Motor neuron (in vitro differentiated cells): ENCODE measurements around the gene CKMT2. TPM values are rescaled to one million over a fixed set of nuclear protein-coding genes. Genes with fewer than 3 reads are reported as not detected.
"Not testable (repeated sequence)": the region's sequence is repeated elsewhere in the genome, so short reads cannot be mapped to it uniquely, and the experiment has no call there.

Experiments used
- ATAC-seq, 8 experiments: fragments of 200-7000 bp; cut with Tn5 transposase; replicated peaks in 6 of 8; 2 replicates each; pipeline ENCODE4 v1.8.0; 2021; ENCODE audit warnings: mild to moderate bottlenecking in 8 of 8, moderate library complexity in 8 of 8
- H3K27ac ChIP-seq, 2 donors: fragments of 250-450 bp; sonication (Bioruptor Pico); 2 replicates each; pipeline ENCODE4 v1.9.0; 2021; ENCODE audit warnings: antibody characterized with exemption in 2 of 2, mild to moderate bottlenecking in 2 of 2, moderate library complexity in 1 of 2
- H3K4me1 ChIP-seq, 2 donors: fragments of 250-450 bp; sonication (Bioruptor Pico); replicated peaks in 1 of 2; 2 replicates each; pipeline ENCODE4 v1.6.1; 2021; ENCODE audit warnings: antibody characterized with exemption in 2 of 2, mild to moderate bottlenecking in 2 of 2, moderate library complexity in 1 of 2
- H3K4me3 ChIP-seq, 5 donors: fragments of 250-450 bp; sonication (Bioruptor Pico); 2 replicates each; pipeline ENCODE4 v1.9.0; 2021; ENCODE audit warnings: antibody characterized with exemption in 5 of 5, mild to moderate bottlenecking in 5 of 5, moderate library complexity in 4 of 5
- WGBS, 10 experiments: fragments of 450-650 bp; shearing (Covaris generic); methylation state at CpG; one replicate each; pipeline ENCODE4 v1.0.0; 2022; 5-methylcytosine and 5-hydroxymethylcytosine counted together
- in situ Hi-C, 9 experiments: fragments of 400-800 bp; cut with MboI; loops; one replicate each; pipeline ENCODE4 v1.15.0; 2021; ENCODE audit warnings: low sequenced_read_pairs in 9 of 9, low pct_unique_long_range_greater_than_20kb in 2 of 9; ENCODE audit not compliant: unreplicated experiment in 9 of 9
- total RNA-seq, 8 experiments: library from RNA; unstranded; fragments of 300-600 nt; gene quantifications; 2 replicates each; pipeline versions ENCODE4 v1.2.3 to v1.2.4, GENCODE V29; 2022

The CKMT2 gene
- total RNA-seq, 8 experiments from 2014 or later, result 0.27 to 6.9 (median 1.3) TPM

GRCh38 chr5:81268521-81269196 is 35.5 kb downstream of the CKMT2 start:
- in situ Hi-C loops, result no loop called here
- WGBS, 10 experiments, result 48 to 100% (median 79%) methylated on average over 1 to 3 of the region's 3 CpGs
- Histone ChIP-seq H3K4me1 (no peaks in the 10 kb centered on the region), H3K27ac (no peak overlapping the region), H3K4me3 (no peak overlapping the region)
- ATAC-seq, result peak; percentile 46 to 96 (median 86)

- in situ Hi-C loops, result no loop called here
- 60 to 100% (median 86%) methylated on average over 1 to 7 of the region's 8 CpGs; no CpG with 5 or more reads in 3 of the 10 experiments for WGBS, 10 experiments
- ATAC-seq, result no peak
- no peak overlapping the region for H3K4me3 ChIP-seq
- no peaks in the 10 kb centered on the region for H3K4me1 ChIP-seq
- H3K27ac ChIP-seq, result no peak overlapping the region
These were observed 36.8 kb downstream of the CKMT2 start for GRCh38 chr5:81269751-81270393.

- in situ Hi-C loops, H3K4me1 ChIP-seq, H3K4me3 ChIP-seq, H3K27ac ChIP-seq: not testable (repeated sequence)
- 100% methylated on average over 1 of the region's 2 CpGs; no CpG with 5 or more reads in 8 of the 10 experiments for WGBS, 10 experiments
- peak in 1 of 8 experiments; percentile 15 for ATAC-seq
These were observed 37.4 kb downstream of the CKMT2 start for GRCh38 chr5:81270394-81271027.

- Histone ChIP-seq H3K4me1 (no peaks in the 10 kb centered on the region), H3K4me3 (no peak overlapping the region), H3K27ac (no peak overlapping the region)
- in situ Hi-C loops, result no loop called here
- ATAC-seq, result no peak
- 82 to 100% (median 100%) methylated on average over 1 of the region's 1 CpG; no CpG with 5 or more reads in 2 of the 10 experiments for WGBS, 10 experiments
These were observed 50.9 kb downstream of the CKMT2 start for GRCh38 chr5:81283976-81284375.

- ATAC-seq, result peak in 1 of 8 experiments; percentile 23
- Histone ChIP-seq H3K4me1 (no peaks in the 10 kb centered on the region), H3K4me3 (no peak overlapping the region), H3K27ac (no peak overlapping the region)
- WGBS, 10 experiments, result 36 to 100% (median 93%) methylated on average over 1 to 3 of the region's 3 CpGs
- in situ Hi-C loops, result no loop called here
These were observed 53.0 kb downstream of the CKMT2 start for GRCh38 chr5:81286059-81286617.

GRCh38 chr5:81288021-81288433 is 54.9 kb downstream of the CKMT2 start:
- ATAC-seq, result peak in 3 of 8 experiments; percentile 60 to 99 (median 65)
- 0 to 100% (median 100%) methylated on average over 1 to 3 of the region's 4 CpGs; no CpG with 5 or more reads in 1 of the 10 experiments for WGBS, 10 experiments
- Histone ChIP-seq H3K4me1 (no peaks in the 10 kb centered on the region), H3K27ac (no peak overlapping the region), H3K4me3 (no peak overlapping the region)
- in situ Hi-C loops, result no loop called here

GRCh38 chr5:81290146-81290545 is 57.0 kb downstream of the CKMT2 start:
- Histone ChIP-seq H3K4me1 (no peaks in the 10 kb centered on the region), H3K4me3 (no peak overlapping the region), H3K27ac (no peak overlapping the region)
- in situ Hi-C loops, result no loop called here
- ATAC-seq, result no peak
- 10 to 100% (median 95%) methylated on average over 1 of the region's 1 CpG for WGBS, 10 experiments

- no peaks in the 10 kb centered on the region for H3K4me1 ChIP-seq
- no peak for ATAC-seq
- 83 to 100% (median 95%) methylated on average over 1 to 2 of the region's 2 CpGs; no CpG with 5 or more reads in 4 of the 10 experiments for WGBS, 10 experiments
- H3K4me3 ChIP-seq, result no peak overlapping the region
- in situ Hi-C loops, result no loop called here
- H3K27ac ChIP-seq, result no peak overlapping the region
These were observed 59.0 kb downstream of the CKMT2 start for GRCh38 chr5:81292130-81292529.

GRCh38 chr5:81294021-81294420 is 60.9 kb downstream of the CKMT2 start:
- ATAC-seq, in situ Hi-C loops, H3K4me1 ChIP-seq, H3K4me3 ChIP-seq, H3K27ac ChIP-seq: not testable (repeated sequence)
- WGBS, 10 experiments, result 80 to 100% (median 96%) methylated on average over 1 to 5 of the region's 5 CpGs; no CpG with 5 or more reads in 2 of the 10 experiments

- in situ Hi-C loops, result no loop called here
- ATAC-seq, result no peak
- 59 to 98% (median 80%) methylated on average over 1 to 4 of the region's 4 CpGs; no CpG with 5 or more reads in 1 of the 10 experiments for WGBS, 10 experiments
These were observed 64.4 kb downstream of the CKMT2 start for GRCh38 chr5:81297531-81297930.

GRCh38 chr5:81300921-81301270 is 67.8 kb downstream of the CKMT2 start:
- in situ Hi-C loops, result no loop called here
- Histone ChIP-seq H3K4me3 (peak overlapping the region; percentile 57 to 78 (median 72)), H3K27ac (peak overlapping the region; percentile 87), H3K4me1 (peaks cover 13 to 15% of the 10 kb centered on the region in 2 donors)
- 0% methylated on average over 1 to 2 of the region's 2 CpGs; no CpG with 5 or more reads in 1 of the 10 experiments for WGBS, 10 experiments
- ATAC-seq, result no peak

More at GRCh38 chr5:81297531-81297930, 64.4 kb downstream of the CKMT2 start:
- no peak overlapping the region for H3K27ac ChIP-seq
- H3K4me1 ChIP-seq, result peaks cover 12 to 13% of the 10 kb centered on the region in 2 donors
- H3K4me3 ChIP-seq, result no peak overlapping the region

GRCh38 chr5:81301271-81302015 is 68.3 kb downstream of the CKMT2 start, which contains the start of gene ZCCHC9:
Gene ZCCHC9, plus strand, starts transcription at chr5:81301587. Its CDS starts 3,171 bp downstream, at chr5:81304758.
- Histone ChIP-seq H3K4me1 (peaks cover 13 to 15% of the 10 kb centered on the region in 2 donors), H3K4me3 (peak within 1 kb of the TSS; percentile 57 to 78 (median 72)), H3K27ac (peak within 1 kb of the TSS; percentile 87)
- in situ Hi-C loops, result no loop called here
- 0 to 7% (median 0%) methylated on average over 1 to 12 of the region's 54 CpGs; no CpG with 5 or more reads in 2 of the 10 experiments for WGBS, 10 experiments
- ATAC-seq, result peak; percentile 95 to 99 (median 98)
